GM04504 (cell line): ENCODE measurements around the gene ASMTL.
"Not testable (repeated sequence)": the region's sequence is repeated elsewhere in the genome, so short reads cannot be mapped to it uniquely, and the experiment has no call there.

ENCODE experiments used
- DNase-seq: peaks from one replicate; pipeline ENCODE4 v3.0.0-alpha.2; 2012; ENCODE audit warnings: low read depth

The ASMTL gene

GRCh38 chrX:1481636-1482529, 29.2 kb upstream of the ASMTL start:
- peak; percentile 60 for DNase-seq

GRCh38 chrX:1480082-1480785, 27.5 kb upstream of the ASMTL start:
- no peak for DNase-seq

- DNase-seq = no peak
Measured at GRCh38 chrX:1477801-1478458, 25.2 kb upstream of the ASMTL start.

- DNase-seq = no peak
Measured at GRCh38 chrX:1477229-1477628, 24.5 kb upstream of the ASMTL start.

- no peak for DNase-seq
Measured at GRCh38 chrX:1476682-1477081, 24.0 kb upstream of the ASMTL start.

GRCh38 chrX:1475881-1476280, 23.2 kb upstream of the ASMTL start:
- no peak for DNase-seq

- DNase-seq = no peak
Measured at GRCh38 chrX:1475481-1475880, 22.8 kb upstream of the ASMTL start.

GRCh38 chrX:1474593-1474992, 21.9 kb upstream of the ASMTL start:
- not testable (repeated sequence) for DNase-seq

GRCh38 chrX:1472975-1473374, 20.3 kb upstream of the ASMTL start:
- no peak for DNase-seq

- peak; percentile 16 for DNase-seq
Measured at GRCh38 chrX:1468250-1468772, 15.6 kb upstream of the ASMTL start.

GRCh38 chrX:1466971-1467561, 14.4 kb upstream of the ASMTL start:
- no peak for DNase-seq

GRCh38 chrX:1466232-1466661, 13.5 kb upstream of the ASMTL start:
- no peak for DNase-seq

- DNase-seq = no peak
Measured at GRCh38 chrX:1465286-1466231, 12.8 kb upstream of the ASMTL start.

GRCh38 chrX:1464971-1465285, 12.2 kb upstream of the ASMTL start:
- no peak for DNase-seq

- DNase-seq = no peak
Measured at GRCh38 chrX:1464041-1464970, 11.6 kb upstream of the ASMTL start.

- no peak for DNase-seq
Measured at GRCh38 chrX:1463581-1463980, 10.9 kb upstream of the ASMTL start.

GRCh38 chrX:1462596-1463251, 10.0 kb upstream of the ASMTL start:
- DNase-seq = no peak

GRCh38 chrX:1462110-1462509, 9.4 kb upstream of the ASMTL start:
- DNase-seq = no peak

- DNase-seq = no peak
Measured at GRCh38 chrX:1455948-1456280, 3.2 kb upstream of the ASMTL start.
